Right atrium auricular region (tissue), 2 donors: ENCODE results near the gene PRDM11. TPM values are rescaled to one million over a fixed set of nuclear protein-coding genes. Genes with fewer than 3 reads are reported as not detected.

Experiments used
- DNase-seq: peaks from one replicate; pipeline ENCODE4 v3.0.0-alpha.2; 2019; ENCODE audit warnings: low spot score
- H3K27ac ChIP-seq, 2 donors: fragments of 200-600 bp; sonication (generic); 1 replicate in 1 of 2; 2 replicates in 1 of 2; pipeline ENCODE4 v1.5.1; 2016 to 2019
- H3K27me3 ChIP-seq, 2 donors: fragments of 200-600 bp; sonication (generic); one replicate each; pipeline versions ENCODE4 v1.5.1 to v1.6.0; 2017 to 2019
- H3K36me3 ChIP-seq: fragments of 200-600 bp; sonication (generic); one replicate; pipeline ENCODE4 v1.5.1; 2016
- H3K4me1 ChIP-seq, 2 donors: fragments of 200-600 bp; sonication (generic); one replicate each; pipeline versions ENCODE4 v1.5.1 to v1.6.0; 2017 to 2019
- H3K4me3 ChIP-seq, 2 donors: fragments of 200-600 bp; sonication (generic); 1 replicate in 1 of 2; 2 replicates in 1 of 2; pipeline ENCODE4 v1.5.1; 2017 to 2019; ENCODE audit warnings: mild to moderate bottlenecking in 1 of 2, moderate library complexity in 1 of 2
- H3K9me3 ChIP-seq, 2 donors: fragments of 200-600 bp; sonication (generic); one replicate each; pipeline ENCODE4 v1.5.1; 2019
- total RNA-seq, 2 donors: library from RNA; depleted of rRNA; stranded (reverse); fragments of >200 nt; gene quantifications; one replicate each; pipeline ENCODE4 v1.1.0, GENCODE V29; 2016
- TF ChIP-seq, protein P1 (sequence below), 2 donors: fragments of 200-600 bp; sonication (generic); IDR thresholded peaks; one replicate each; pipeline ENCODE4 v1.5.1; 2019; ENCODE audit warnings: antibody characterized with exemption in 2 of 2

The PRDM11 gene
- total RNA-seq, 2 donors from 2014 or later: 13.5 to 27.6 TPM

GRCh38 chr11:45216901-45217300 is 70.5 kb downstream of the PRDM11 start:
- H3K9me3 ChIP-seq: no peaks in the 10 kb centered on the region
- no peak overlapping the region for H3K27ac ChIP-seq
- no peaks in the 10 kb centered on the region for H3K27me3 ChIP-seq
- H3K4me3 ChIP-seq: no peak overlapping the region
- no peak for DNase-seq
- H3K36me3 ChIP-seq: peaks cover 37% of the 10 kb centered on the region
- peaks cover 0 to 13% of the 10 kb centered on the region in 2 donors for H3K4me1 ChIP-seq
- TF ChIP-seq, protein P1, sequence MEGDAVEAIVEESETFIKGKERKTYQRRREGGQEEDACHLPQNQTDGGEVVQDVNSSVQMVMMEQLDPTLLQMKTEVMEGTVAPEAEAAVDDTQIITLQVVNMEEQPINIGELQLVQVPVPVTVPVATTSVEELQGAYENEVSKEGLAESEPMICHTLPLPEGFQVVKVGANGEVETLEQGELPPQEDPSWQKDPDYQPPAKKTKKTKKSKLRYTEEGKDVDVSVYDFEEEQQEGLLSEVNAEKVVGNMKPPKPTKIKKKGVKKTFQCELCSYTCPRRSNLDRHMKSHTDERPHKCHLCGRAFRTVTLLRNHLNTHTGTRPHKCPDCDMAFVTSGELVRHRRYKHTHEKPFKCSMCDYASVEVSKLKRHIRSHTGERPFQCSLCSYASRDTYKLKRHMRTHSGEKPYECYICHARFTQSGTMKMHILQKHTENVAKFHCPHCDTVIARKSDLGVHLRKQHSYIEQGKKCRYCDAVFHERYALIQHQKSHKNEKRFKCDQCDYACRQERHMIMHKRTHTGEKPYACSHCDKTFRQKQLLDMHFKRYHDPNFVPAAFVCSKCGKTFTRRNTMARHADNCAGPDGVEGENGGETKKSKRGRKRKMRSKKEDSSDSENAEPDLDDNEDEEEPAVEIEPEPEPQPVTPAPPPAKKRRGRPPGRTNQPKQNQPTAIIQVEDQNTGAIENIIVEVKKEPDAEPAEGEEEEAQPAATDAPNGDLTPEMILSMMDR (IDR thresholded peaks at IDR 0.05): no peak

DNA sequence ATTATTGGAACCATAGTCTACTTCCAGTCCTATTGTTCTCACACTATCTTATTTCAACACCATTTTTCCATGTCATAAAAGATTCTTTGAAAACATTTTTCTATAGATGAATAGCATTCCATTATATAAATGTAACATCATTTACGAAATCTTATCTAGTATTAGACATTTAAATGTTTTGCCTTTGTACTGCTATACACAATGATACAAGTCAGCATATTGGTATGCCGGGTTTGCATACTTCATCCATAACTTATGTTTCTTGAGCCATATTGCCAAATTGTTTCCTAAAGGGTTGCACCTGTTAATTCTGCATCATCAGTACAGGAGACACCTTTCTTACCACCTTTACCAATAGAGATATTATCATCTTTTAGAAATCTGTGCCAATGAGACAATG is 71.6 kb downstream of the PRDM11 start:
- H3K9me3 ChIP-seq: no peaks in the 10 kb centered on the region
- no peak for DNase-seq
- H3K27ac ChIP-seq: no peak overlapping the region
- TF ChIP-seq, protein P1 (IDR thresholded peaks at IDR 0.05): no peak
- peaks cover 28% of the 10 kb centered on the region for H3K36me3 ChIP-seq
- no peaks in the 10 kb centered on the region for H3K27me3 ChIP-seq
- H3K4me3 ChIP-seq: no peak overlapping the region
- peaks cover 0 to 9% of the 10 kb centered on the region in 2 donors for H3K4me1 ChIP-seq

- H3K4me3 ChIP-seq: no peak overlapping the region
- no peak overlapping the region for H3K27ac ChIP-seq
- no peak for DNase-seq
- peaks cover 0 to 9% of the 10 kb centered on the region in 2 donors for H3K4me1 ChIP-seq
- no peaks in the 10 kb centered on the region for H3K27me3 ChIP-seq
- no peaks in the 10 kb centered on the region for H3K9me3 ChIP-seq
- peaks cover 21% of the 10 kb centered on the region for H3K36me3 ChIP-seq
- TF ChIP-seq, protein P1 (IDR thresholded peaks at IDR 0.05): no peak
Measured at GRCh38 chr11:45218705-45219104, 72.3 kb downstream of the PRDM11 start.

- Histone ChIP-seq H3K36me3 (peaks cover 22% of the 10 kb centered on the region), H3K4me3 (no peak overlapping the region), H3K4me1 (peaks cover 0 to 9% of the 10 kb centered on the region in 2 donors), H3K27ac (no peak overlapping the region), H3K9me3 (no peaks in the 10 kb centered on the region), H3K27me3 (no peaks in the 10 kb centered on the region)
- TF ChIP-seq, protein P1 (IDR thresholded peaks at IDR 0.05): no peak
- DNase-seq: no peak
Measured at GRCh38 chr11:45219411-45219810, 73.0 kb downstream of the PRDM11 start.

GRCh38 chr11:45223496-45223895 is 77.1 kb downstream of the PRDM11 start:
- TF ChIP-seq, protein P1 (IDR thresholded peaks at IDR 0.05): no peak
- Histone ChIP-seq H3K4me3 (no peak overlapping the region), H3K27me3 (no peaks in the 10 kb centered on the region), H3K36me3 (peaks cover 54% of the 10 kb centered on the region), H3K9me3 (no peaks in the 10 kb centered on the region), H3K4me1 (no peaks in the 10 kb centered on the region), H3K27ac (no peak overlapping the region)
- DNase-seq: no peak

- Histone ChIP-seq H3K27ac (no peak overlapping the region), H3K27me3 (no peaks in the 10 kb centered on the region), H3K9me3 (no peaks in the 10 kb centered on the region), H3K36me3 (peaks cover 49% of the 10 kb centered on the region), H3K4me3 (no peak overlapping the region), H3K4me1 (no peaks in the 10 kb centered on the region)
- TF ChIP-seq, protein P1 (IDR thresholded peaks at IDR 0.05): no peak
- no peak for DNase-seq
Measured at GRCh38 chr11:45224766-45225165, 78.3 kb downstream of the PRDM11 start.
